22Rv1 (cell line): ENCODE data around the gene SMAD3.

Experiments used
- H3K27ac ChIP-seq: fragments of 450-650 bp; 2 replicates; pipeline ENCODE4 v1.5.1; 2017
- ZFX ChIP-seq: fragments of 450-650 bp; IDR thresholded peaks from 2 replicates; pipeline ENCODE4 v1.6.1; 2017; ENCODE audit warnings: antibody characterized with exemption, borderline replicate concordance
- TF ChIP-seq, protein P1 (sequence below): fragments of 450-650 bp; IDR thresholded peaks from 2 replicates; pipeline ENCODE4 v1.5.1; 2017; ENCODE audit warnings: mild to moderate bottlenecking

The SMAD3 gene

DNA sequence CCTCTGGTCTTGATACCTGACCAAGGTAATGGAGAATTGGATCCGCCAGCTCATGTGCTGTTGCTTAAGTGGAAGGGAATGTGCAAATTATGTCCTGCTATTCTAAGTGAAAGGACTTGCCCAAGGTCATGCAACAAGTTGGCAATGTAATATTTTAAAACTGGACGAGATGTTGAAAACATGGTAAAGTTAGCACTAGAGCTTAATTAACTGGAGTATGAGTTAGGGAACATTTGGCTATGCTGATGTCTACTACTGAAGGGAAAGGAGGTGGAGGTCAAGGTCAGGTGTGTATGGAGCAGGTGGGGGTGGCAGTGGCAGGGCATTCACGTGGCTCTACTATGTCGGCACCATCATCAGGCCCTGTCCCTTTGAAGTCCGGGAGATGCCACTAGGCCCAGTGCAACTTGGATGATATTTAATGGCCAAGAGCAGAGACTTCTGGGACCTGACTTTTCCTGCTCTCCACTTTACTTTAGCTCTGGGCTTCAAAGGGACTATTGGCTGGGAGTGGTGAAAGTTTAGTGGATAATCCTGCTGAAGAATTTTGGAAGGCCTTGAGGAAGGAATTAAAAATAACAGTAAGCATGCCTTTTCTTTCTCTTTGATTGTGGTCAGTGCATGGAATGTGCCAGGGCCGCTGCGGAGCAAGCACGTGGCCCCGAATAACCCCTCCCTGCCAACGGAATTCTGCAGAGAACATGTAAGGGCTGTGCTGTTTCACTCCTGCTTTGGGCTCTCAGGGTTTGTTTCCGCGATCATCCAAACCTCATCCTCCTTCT lies 14.9 kb downstream of the SMAD3 start:
- no peak overlapping the region for H3K27ac ChIP-seq
- no peak for TF ChIP-seq ZFX
- TF ChIP-seq, protein P1, sequence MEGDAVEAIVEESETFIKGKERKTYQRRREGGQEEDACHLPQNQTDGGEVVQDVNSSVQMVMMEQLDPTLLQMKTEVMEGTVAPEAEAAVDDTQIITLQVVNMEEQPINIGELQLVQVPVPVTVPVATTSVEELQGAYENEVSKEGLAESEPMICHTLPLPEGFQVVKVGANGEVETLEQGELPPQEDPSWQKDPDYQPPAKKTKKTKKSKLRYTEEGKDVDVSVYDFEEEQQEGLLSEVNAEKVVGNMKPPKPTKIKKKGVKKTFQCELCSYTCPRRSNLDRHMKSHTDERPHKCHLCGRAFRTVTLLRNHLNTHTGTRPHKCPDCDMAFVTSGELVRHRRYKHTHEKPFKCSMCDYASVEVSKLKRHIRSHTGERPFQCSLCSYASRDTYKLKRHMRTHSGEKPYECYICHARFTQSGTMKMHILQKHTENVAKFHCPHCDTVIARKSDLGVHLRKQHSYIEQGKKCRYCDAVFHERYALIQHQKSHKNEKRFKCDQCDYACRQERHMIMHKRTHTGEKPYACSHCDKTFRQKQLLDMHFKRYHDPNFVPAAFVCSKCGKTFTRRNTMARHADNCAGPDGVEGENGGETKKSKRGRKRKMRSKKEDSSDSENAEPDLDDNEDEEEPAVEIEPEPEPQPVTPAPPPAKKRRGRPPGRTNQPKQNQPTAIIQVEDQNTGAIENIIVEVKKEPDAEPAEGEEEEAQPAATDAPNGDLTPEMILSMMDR: no peak

- no peak overlapping the region for H3K27ac ChIP-seq
- TF ChIP-seq, protein P1: no peak
- no peak for TF ChIP-seq ZFX
Observed at GRCh38 chr15:67080900-67081431, 15.6 kb downstream of the SMAD3 start.

GRCh38 chr15:67082007-67082536 lies 16.7 kb downstream of the SMAD3 start:
- TF ChIP-seq ZFX: no peak
- TF ChIP-seq, protein P1: no peak
- H3K27ac ChIP-seq: no peak overlapping the region; the same call in 1 of the 2 replicates

- TF ChIP-seq ZFX: no peak
- TF ChIP-seq, protein P1: no peak
- H3K27ac ChIP-seq: no peak overlapping the region
Observed at GRCh38 chr15:67083135-67083762, 17.8 kb downstream of the SMAD3 start.

DNA sequence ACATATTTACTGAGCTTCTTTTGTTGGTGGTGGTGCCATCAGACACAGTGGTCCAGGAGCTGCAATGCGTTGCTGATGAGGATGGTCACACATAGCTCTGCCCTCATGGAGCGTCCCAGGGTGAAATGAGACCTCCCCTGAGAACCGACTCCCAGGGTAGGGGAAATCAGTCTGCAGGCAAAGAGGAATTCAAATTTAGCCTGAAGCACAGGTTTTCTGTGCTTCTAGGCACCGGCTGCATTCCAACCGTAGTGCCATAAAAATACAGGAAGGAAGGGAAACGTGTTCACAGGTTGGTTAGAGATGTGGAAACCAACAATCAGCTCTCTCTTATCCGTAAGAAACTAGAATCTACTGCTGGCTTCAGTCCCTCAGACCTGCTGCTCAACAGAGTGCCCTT lies 19.2 kb downstream of the SMAD3 start:
- TF ChIP-seq ZFX: no peak
- TF ChIP-seq, protein P1: no peak
- no peak overlapping the region for H3K27ac ChIP-seq

GRCh38 chr15:67085237-67085817 lies 19.9 kb downstream of the SMAD3 start:
- TF ChIP-seq, protein P1: no peak
- no peak for TF ChIP-seq ZFX
- H3K27ac ChIP-seq: no peak overlapping the region
